SK-N-SH (cell line): Measurements from ENCODE around the gene PEF1. TPM values are rescaled to one million over a fixed set of nuclear protein-coding genes. Genes with fewer than 3 reads are reported as not detected.

Source experiments
- CTCF ChIA-PET: fragments of 300-600, 350-600 bp; formaldehyde crosslinking; extraction: SDS; loops from one replicate; lab custom pipeline; 2021; lab: Yijun Ruan, JAX
- POLR2A ChIA-PET: fragments of 350-600 bp; sonication (Branson Sonifier 250); formaldehyde crosslinking; extraction: SDS; loops from one replicate; lab custom pipeline; 2020; ENCODE audit warnings: antibody characterized with exemption, inconsistent platforms; lab: Yijun Ruan, JAX
- DNase-seq: peaks from one replicate; pipeline ENCODE4 v3.0.0; 2012
- H2AFZ ChIP-seq: fragments of 200-600 bp; sonication (generic); 2 replicates; pipeline ENCODE4 v1.8.1; 2016; ENCODE audit warnings: antibody characterized with exemption, mild to moderate bottlenecking, low read depth
- H3F3A ChIP-seq: fragments of 200-600 bp; sonication (generic); replicated peaks from 2 replicates; pipeline ENCODE3; 2016; ENCODE audit warnings: antibody characterized with exemption, mild to moderate bottlenecking; ENCODE audit not compliant: insufficient read depth
- H3K27ac ChIP-seq, 2 experiments: fragments of 200-500 bp in 1 of 2; fragments of 200-600 bp in 1 of 2; sonication (Bioruptor generic) in 1 of 2; sonication (generic), shearing (Covaris generic) in 1 of 2; 2 replicates each; pipeline versions ENCODE4 v1.5.1 to v1.6.1; 2014 to 2016; ENCODE audit warnings: low read depth in 2 of 2, inconsistent platforms in 1 of 2, low read length in 1 of 2, mild to moderate bottlenecking in 1 of 2, mixed read lengths in 1 of 2
- H3K27me3 ChIP-seq: fragments of 200-600 bp; sonication (generic), shearing (Covaris generic); 2 replicates; pipeline ENCODE4 v1.6.1; 2016; ENCODE audit warnings: mixed run types; ENCODE audit not compliant: insufficient read depth
- H3K36me3 ChIP-seq, 2 experiments: fragments of 200-500 bp in 1 of 2; fragments of 200-600 bp in 1 of 2; sonication (Bioruptor generic) in 1 of 2; sonication (generic) in 1 of 2; replicated peaks in 1 of 2; 2 replicates each; pipeline versions ENCODE3 to v1.5.1; 2014 to 2016; ENCODE audit warnings: low read length in 1 of 2, mild to moderate bottlenecking in 1 of 2; ENCODE audit not compliant: insufficient read depth in 2 of 2, control insufficient read depth in 1 of 2
- H3K4me1 ChIP-seq, 2 experiments: fragments of 200-500 bp in 1 of 2; fragments of 200-600 bp in 1 of 2; sonication (Bioruptor generic) in 1 of 2; sonication (generic), shearing (Covaris generic) in 1 of 2; 2 replicates each; pipeline versions ENCODE4 v1.5.1 to v1.6.1; 2014 to 2016; ENCODE audit warnings: low read depth in 1 of 2, low read length in 1 of 2, mixed run types in 1 of 2; ENCODE audit not compliant: insufficient read depth in 2 of 2, control insufficient read depth in 1 of 2
- H3K4me2 ChIP-seq: fragments of 200-600 bp; sonication (generic), shearing (Covaris generic); 2 replicates; pipeline ENCODE4 v1.6.1; 2017; ENCODE audit warnings: mixed run types
- H3K4me3 ChIP-seq, 2 experiments: fragments of 200-500 bp in 1 of 2; fragments of 200-600 bp in 1 of 2; sonication (Bioruptor generic) in 1 of 2; sonication (generic), shearing (Covaris generic) in 1 of 2; 2 replicates each; pipeline versions ENCODE4 v1.5.1 to v1.8.1; 2014 to 2016; ENCODE audit warnings: low read depth in 2 of 2, inconsistent platforms in 1 of 2, low read length in 1 of 2, mild to moderate bottlenecking in 1 of 2, mixed read lengths in 1 of 2, moderate library complexity in 1 of 2
- H3K79me2 ChIP-seq: fragments of 200-600 bp; sonication (generic); 2 replicates; pipeline ENCODE4 v1.8.1; 2017; ENCODE audit warnings: mild to moderate bottlenecking; ENCODE audit not compliant: insufficient read depth
- H3K9ac ChIP-seq: fragments of 200-600 bp; sonication (generic); 2 replicates; pipeline ENCODE4 v1.6.1; 2017; ENCODE audit warnings: mixed run types
- H3K9me2 ChIP-seq: fragments of 200-600 bp; sonication (generic); 2 replicates; pipeline ENCODE4 v1.6.1; 2017; ENCODE audit warnings: mixed run types
- H3K9me3 ChIP-seq: fragments of 200-600 bp; sonication (generic); 2 replicates; pipeline ENCODE4 v1.6.1; 2017; ENCODE audit warnings: mixed run types, mild to moderate bottlenecking, moderate library complexity
- H4K20me1 ChIP-seq: fragments of 200-600 bp; sonication (generic); 2 replicates; pipeline ENCODE4 v1.6.1; 2017; ENCODE audit warnings: mild to moderate bottlenecking, mixed run types; ENCODE audit not compliant: insufficient read depth
- CTCF ChIP-seq: fragments of 200-600 bp; sonication (generic); IDR thresholded peaks from 2 replicates; pipeline ENCODE4 v1.6.1; 2017; ENCODE audit warnings: antibody characterized with exemption, mild to moderate bottlenecking, moderate library complexity
- ELF1 ChIP-seq: IDR thresholded peaks from 2 replicates; pipeline ENCODE4 v1.4.0; 2012
- EP300 ChIP-seq, 2 experiments: IDR thresholded peaks; 2 replicates each; pipeline versions ENCODE4 v1.4.0 to v1.6.1; 2012; ENCODE audit warnings: borderline replicate concordance in 1 of 2, low read depth in 1 of 2, low read length in 1 of 2
- FOSL2 ChIP-seq: IDR thresholded peaks from 2 replicates; pipeline ENCODE4 v1.4.0; 2012; ENCODE audit warnings: low read depth, mild to moderate bottlenecking, moderate library complexity, borderline replicate concordance
- FOXM1 ChIP-seq: IDR thresholded peaks from 2 replicates; pipeline ENCODE4 v1.4.0; 2012; ENCODE audit warnings: low read depth, mild to moderate bottlenecking
- GATA2 ChIP-seq: sonication (generic); formaldehyde crosslinking; IDR thresholded peaks from 2 replicates; pipeline ENCODE4 v1.5.0; 2020; ENCODE audit warnings: mild to moderate bottlenecking, missing genetic modification reagents
- IRF3 ChIP-seq: fragments of 150-350 bp; IDR thresholded peaks from 2 replicates; pipeline ENCODE4 v1.6.1; 2016; ENCODE audit warnings: mild to moderate bottlenecking, low read depth, low read length
- NFIC ChIP-seq: IDR thresholded peaks from 2 replicates; pipeline ENCODE4 v1.4.0; 2012; ENCODE audit warnings: borderline replicate concordance
- PBX3 ChIP-seq: IDR thresholded peaks from 2 replicates; pipeline ENCODE4; 2012
- POLR2AphosphoS5 ChIP-seq: IDR thresholded peaks from 2 replicates; pipeline ENCODE4 v1.6.1; 2012; ENCODE audit warnings: low read depth, low read length
- RAD21 ChIP-seq: IDR thresholded peaks from 2 replicates; pipeline ENCODE4 v1.6.1; 2012; ENCODE audit warnings: mild to moderate bottlenecking, low read length
- RCOR1 ChIP-seq: fragments of 150-350 bp; IDR thresholded peaks from 2 replicates; pipeline ENCODE4 v1.6.1; 2017; ENCODE audit warnings: antibody characterized with exemption, low read length
- REST ChIP-seq: IDR thresholded peaks from 2 replicates; pipeline ENCODE4 v1.6.1; 2012; ENCODE audit warnings: mild to moderate bottlenecking, low read depth, low read length, moderate library complexity
- SIN3A ChIP-seq: IDR thresholded peaks from 2 replicates; pipeline ENCODE4 v1.6.1; 2012; ENCODE audit warnings: low read depth, mild to moderate bottlenecking, low read length, moderate library complexity, borderline replicate concordance
- TAF1 ChIP-seq: IDR thresholded peaks from 2 replicates; pipeline ENCODE4 v1.6.1; 2012; ENCODE audit warnings: low read depth, mild to moderate bottlenecking, low read length, moderate library complexity, borderline replicate concordance
- TCF12 ChIP-seq: IDR thresholded peaks from 2 replicates; pipeline ENCODE4 v1.4.0; 2012
- USF1 ChIP-seq: IDR thresholded peaks from 2 replicates; pipeline ENCODE4 v1.4.0; 2012; ENCODE audit warnings: low read depth, borderline replicate concordance
- USF2 ChIP-seq: fragments of 150-350 bp; IDR thresholded peaks from 2 replicates; pipeline ENCODE4 v1.6.1; 2017; ENCODE audit warnings: antibody characterized with exemption, low read length, low read depth, borderline replicate concordance
- YY1 ChIP-seq: IDR thresholded peaks from 2 replicates; pipeline ENCODE4 v1.4.0; 2012; ENCODE audit warnings: low read depth, mild to moderate bottlenecking
- WGBS: methylation state at CpG from one replicate; pipeline ENCODE4 v1.1.6; 2017; ENCODE audit warnings: low lambda C conversion rate; 5-methylcytosine and 5-hydroxymethylcytosine counted together
- polyA plus RNA-seq, 3 experiments: library from polyadenylated mRNA; depleted of rRNA; stranded (reverse); fragments of >200 nt; gene quantifications; 2 replicates each; pipeline ENCODE4 v1.2.3, GENCODE V29; 2012

The PEF1 gene
- polyA plus RNA-seq, 1 of the 3 experiments (the other 2 are of a cell fraction) = 51.9 TPM

- H3K9me3 ChIP-seq = no peaks in the 10 kb centered on the region
- POLR2A ChIA-PET = no interaction called here
- no peak overlapping the region for H3K27ac ChIP-seq
Observed at GRCh38 chr1:31665234-31665878, 20.7 kb upstream of the PEF1 start.

More at GRCh38 chr1:31665234-31665878, 20.7 kb upstream of the PEF1 start:
- Histone ChIP-seq H4K20me1 (no peaks in the 10 kb centered on the region), H3K4me1 (peaks cover 17 to 35% of the 10 kb centered on the region in 2 experiments), H3K9ac (no peak overlapping the region), H3K36me3 (no peaks in the 10 kb centered on the region), H3K9me2 (no peaks in the 10 kb centered on the region), H3K4me3 (no peak overlapping the region), H3K4me2 (no peak overlapping the region), H3K79me2 (no peaks in the 10 kb centered on the region), H3F3A (no peaks in the 10 kb centered on the region), H3K27me3 (no peaks in the 10 kb centered on the region), H2AFZ (no peak overlapping the region)
- 91% methylated on average over 4 of the region's 7 CpGs for WGBS
- DNase-seq = no peak
- CTCF ChIA-PET = interaction anchor here (0.8 to 8.6 kb wide), 23 partner anchors 9 to 299 kb away, joined by 3 to 134 read pairs (median 6); partner anchors contain the start of genes ADGRB2 and PTP4A2
- no peak for TF ChIP-seq TAF1
- no peak for TF ChIP-seq USF1
- TF ChIP-seq PBX3 = no peak
- no peak for TF ChIP-seq IRF3
- no peak for TF ChIP-seq NFIC
- no peak for TF ChIP-seq POLR2AphosphoS5
- no peak for TF ChIP-seq YY1
- no peak for TF ChIP-seq USF2
- TF ChIP-seq REST = no peak
- no peak for TF ChIP-seq TCF12
- no peak for TF ChIP-seq CTCF
- TF ChIP-seq FOSL2 = no peak
- TF ChIP-seq GATA2 (CRISPR knock-in tag) = no peak
- TF ChIP-seq EP300 (IDR thresholded peaks at IDR 0.05; ENCODE audit: borderline replicate concordance in 1 of 2, low read depth in 1 of 2, low read length in 1 of 2) = no peak
- TF ChIP-seq SIN3A = no peak
- TF ChIP-seq RCOR1 = no peak
- TF ChIP-seq FOXM1 = no peak
- no peak for TF ChIP-seq RAD21
- TF ChIP-seq ELF1 = no peak
